ENCODE results near the gene SLC6A16.

- TF ChIP-seq CTCF (conservative IDR thresholded peaks at IDR 0.05) (no peak), EZH2 (IDR thresholded peaks at IDR 0.05; ENCODE audit: low read depth) (no peak)
Observed at GRCh38 chr19:49333418-49333805, 8.4 kb upstream of the SLC6A16 start.

All from PC-9 (cell line).